Ammon's horn (tissue), 1 donor: Measurements from ENCODE around the gene TVP23A.
A peak's percentile ranks its signal among the peaks of the same experiment; 100 is the strongest.
"Not testable (repeated sequence)": the region's sequence is repeated elsewhere in the genome, so short reads cannot be mapped to it uniquely, and the experiment has no call there.

ENCODE experiments used
- DNase-seq: peaks from one replicate; pipeline ENCODE4 v3.0.0-alpha.2; 2016; ENCODE audit warnings: low spot score

TVP23A gene

DNA sequence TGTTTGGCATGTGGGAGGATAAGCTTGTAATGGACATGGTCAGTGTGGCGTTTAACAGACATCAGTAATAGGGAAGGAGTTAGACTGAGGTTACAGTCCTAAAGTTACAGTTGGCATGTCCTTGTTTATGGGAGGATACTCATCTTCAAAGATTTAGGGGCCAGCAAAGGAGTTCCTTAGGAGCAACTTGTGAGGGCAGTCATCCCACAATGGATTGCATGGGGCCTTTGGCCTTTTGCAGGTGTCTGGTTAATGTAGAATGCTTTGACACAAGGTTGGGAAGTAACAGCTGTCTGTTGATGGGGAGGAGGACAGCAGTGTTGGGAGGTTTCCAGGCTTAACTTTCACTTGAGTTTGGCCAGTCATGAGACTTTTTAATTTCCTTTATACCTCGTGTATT, 72.8 kb downstream of the TVP23A start:
- DNase-seq, result no peak

DNA sequence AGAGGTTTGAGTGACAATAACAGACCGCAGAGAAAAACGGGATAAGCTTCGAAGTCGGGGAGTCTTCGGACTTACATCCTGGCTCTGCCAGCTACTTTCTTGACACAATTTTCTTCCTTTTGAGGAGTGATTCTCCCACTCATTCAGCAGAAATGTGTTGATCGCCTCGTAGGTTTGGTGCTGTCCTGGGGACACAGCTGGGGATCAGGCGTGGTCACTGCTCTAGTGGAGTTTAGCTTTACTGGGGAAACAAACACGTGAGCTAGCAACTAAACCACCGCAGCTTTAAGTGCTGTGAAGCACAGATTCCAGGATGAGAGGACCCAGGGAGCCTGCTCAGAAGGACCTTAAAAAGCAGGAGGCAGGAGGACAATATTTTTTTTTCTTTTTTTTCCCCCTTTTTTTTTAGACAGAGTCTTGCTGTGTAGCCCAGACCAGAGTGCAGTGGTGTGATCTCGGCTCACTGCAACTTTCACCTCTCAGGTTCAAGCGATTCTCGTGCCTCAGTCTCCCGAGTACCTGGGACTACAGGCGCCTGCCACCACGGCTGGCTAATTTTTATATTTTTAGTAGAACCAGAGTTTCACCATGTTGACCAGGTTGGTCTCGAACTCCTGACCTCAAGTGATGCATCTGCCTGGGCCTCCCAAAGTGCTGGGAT, 74.1 kb downstream of the TVP23A start:
- DNase-seq, result no peak

DNA sequence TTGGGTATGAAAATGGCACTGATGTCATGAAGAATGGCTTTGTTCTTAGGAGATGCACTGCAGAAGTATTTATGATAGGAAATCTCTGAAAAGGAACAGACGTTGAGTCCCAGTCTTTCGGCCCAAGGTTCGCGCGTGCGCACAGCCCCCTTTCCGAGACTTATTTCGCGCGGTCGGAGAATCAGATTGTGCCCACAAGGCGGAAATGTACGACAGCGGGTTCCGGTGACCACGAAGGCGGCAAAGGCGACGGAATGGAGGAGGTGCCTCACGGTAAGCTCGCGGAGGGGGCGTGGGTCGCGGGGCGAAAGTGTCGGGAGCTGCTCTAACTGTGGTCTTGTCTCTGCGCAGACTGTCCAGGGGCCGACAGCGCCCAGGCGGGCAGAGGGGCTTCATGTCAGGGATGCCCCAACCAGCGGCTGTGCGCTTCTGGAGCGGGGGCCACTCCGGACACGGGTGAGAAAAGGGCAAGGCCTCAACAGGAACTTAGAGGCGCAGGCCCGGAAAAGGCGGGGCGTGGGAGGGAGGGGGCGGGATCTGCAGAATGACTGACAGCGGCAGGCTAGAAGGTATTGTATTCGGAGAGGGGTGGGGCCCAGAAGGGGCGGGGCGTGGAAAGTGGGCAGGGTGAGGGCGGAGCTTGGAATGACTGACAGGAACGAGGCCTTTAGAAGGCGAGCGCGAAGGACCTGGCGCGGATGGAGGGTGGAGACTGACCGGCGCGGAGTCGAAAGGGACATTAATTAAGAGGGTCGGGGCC, 74.8 kb downstream of the TVP23A start, which contains the start of gene NUBP1:
TSS of gene NUBP1 (plus strand) at position 233 of the 760 bp plus-strand sequence. CDS start at position 255, 22 bp downstream.
- DNase-seq, result peak; percentile 99

DNA sequence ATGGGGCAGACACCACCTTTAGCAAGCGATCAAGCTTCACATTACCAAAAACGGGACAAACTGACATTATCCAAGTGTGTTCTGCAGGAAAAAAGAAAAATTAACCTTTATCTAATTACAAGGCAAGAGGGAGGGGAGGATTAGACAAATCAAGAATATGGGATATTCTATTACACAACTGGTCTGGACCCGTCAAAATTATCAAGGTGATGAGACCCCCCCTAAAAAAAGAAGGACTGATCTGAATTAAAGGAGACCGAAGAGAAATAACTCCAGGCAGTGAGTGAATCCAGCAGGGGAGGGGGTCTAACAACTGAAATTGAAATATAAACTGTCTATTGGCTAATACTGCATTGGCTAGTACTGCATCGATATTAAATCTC, 75.4 kb downstream of the TVP23A start:
- DNase-seq, result no peak

DNA sequence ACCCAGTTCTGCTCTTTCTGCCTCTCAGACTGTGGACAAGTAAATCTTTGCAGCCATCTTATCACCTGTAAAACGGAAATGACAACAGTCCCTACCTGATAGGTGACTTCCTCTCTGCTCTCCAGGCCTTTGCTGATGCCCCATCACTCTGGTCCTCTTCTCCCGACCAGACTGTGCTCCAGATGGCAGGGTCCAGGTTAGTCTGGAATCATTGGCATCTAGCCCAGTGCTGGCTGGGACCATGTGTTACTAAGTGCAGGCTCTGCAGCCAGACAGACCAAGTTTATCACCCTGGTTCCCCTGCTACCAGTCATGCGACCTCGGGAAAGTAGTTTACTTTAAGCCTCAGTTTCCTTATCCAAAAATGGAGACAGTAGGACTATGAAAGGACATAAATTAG, 76.8 kb downstream of the TVP23A start:
- no peak for DNase-seq

DNA sequence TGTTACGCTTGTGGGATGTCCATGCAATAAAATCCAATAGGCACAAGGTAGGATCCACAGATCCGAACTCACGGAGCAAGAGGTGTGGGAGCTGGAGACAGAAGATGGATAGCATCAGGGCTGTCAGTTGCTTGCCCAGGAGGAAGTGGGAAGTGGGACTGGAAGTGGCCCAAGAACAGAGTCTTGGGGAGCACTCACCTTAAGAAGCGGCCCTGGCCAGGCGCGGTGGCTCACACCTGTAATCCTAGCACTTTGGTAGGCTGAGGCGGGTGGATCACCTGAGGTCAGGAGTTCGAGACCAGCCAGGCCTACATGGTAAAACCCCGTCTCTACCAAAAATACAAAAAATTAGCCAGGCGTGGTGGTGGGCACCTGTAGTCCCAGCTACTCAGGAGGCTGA, 77.3 kb downstream of the TVP23A start:
- DNase-seq, result not testable (repeated sequence)

DNA sequence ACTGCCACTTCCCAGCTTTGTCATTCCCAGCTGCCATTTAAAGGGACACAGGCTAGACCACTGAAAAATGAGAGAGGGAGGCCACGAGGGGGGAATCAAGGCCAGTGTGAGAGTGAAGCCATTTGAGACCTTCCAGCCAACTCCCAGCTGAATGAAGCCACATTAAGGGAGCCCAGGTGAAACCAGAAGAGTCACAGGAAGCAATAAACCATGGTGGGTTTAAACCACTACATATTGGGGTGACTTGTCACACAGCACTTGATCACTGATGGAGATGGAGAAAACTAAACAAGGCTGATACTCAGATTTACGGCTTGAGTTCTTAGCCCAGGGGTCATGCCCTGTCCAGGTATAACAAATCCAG, 77.8 kb downstream of the TVP23A start:
- DNase-seq, result no peak

DNA sequence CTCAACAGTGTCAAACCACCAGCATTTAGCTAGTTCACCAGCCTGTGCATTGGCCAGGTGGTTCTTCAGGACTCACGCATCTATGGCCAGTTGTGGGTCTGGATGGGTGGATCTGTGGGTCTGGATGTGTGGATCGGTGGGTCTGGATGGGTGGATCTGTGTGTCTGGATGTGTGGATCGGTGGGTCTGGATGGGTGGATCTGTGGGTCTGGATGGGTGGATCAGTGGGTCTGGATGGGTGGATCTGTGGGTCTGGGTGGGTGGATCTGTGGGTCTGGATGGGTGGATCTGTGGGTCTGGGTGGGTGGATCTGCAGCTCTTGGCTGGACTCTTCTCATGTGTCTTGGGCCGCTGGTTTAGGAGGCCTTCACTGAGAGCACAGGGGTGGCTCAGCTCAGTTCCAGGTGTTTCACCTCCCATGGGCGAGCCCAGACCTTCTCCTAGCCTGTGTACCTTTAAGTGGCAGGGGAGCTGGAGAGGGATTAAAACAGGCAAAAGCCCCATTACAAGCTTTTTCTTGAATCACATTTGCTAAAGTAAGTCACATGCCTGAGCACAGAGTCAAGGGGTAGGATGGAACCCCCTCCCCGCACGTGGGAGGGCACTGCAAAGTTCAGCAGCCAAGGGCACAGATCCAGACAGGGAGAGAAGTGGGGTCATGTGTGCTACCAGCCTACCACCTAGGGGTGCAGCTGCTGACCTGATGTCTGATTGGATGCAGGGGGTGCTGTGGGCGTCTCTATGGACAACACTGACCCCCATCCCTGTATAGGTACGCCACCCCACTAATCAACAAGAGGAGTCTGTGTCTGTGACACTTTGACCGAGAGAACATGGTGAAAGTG, 78.4 kb downstream of the TVP23A start:
- DNase-seq, result no peak

DNA sequence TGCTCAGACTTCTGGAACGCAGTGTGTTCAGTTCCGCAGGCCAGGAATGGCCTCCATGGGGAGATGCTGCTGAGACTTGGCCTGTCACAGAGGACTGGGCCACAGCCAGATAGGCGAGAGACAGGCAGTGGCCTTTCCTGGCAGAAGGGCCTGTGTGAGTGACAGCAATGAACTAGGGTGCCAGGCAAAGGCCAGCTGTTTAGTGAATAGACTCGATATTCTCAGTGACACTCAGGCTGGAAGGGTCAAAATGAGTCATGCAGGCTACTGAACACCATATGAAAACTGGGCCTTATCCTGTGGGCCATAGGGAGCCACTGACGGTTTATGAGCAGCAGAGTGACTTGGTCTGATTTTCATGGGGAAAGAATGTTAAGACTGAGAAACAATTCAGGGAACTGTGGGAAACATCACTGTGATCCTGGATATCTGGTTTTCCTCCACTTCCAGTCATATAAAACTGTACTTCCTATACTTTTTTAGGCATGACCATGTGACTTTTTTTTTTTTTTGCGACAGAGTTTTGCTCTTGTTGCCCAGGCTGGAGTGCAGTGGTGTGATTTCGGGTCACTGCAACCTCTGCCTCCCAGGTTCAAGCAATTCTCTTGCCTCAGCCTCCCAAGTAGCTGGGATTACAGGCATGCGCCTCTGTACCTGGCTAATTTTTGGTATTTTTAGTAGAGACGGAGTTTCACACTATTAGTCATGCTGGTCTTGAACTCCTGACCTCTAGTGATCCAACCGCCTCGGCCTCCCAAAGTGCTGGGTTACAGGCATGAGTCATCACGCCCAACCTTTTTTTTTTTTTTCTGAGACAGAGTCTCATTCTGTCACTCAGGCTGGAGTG, 80.1 kb downstream of the TVP23A start:
- DNase-seq, result peak; percentile 84

DNA sequence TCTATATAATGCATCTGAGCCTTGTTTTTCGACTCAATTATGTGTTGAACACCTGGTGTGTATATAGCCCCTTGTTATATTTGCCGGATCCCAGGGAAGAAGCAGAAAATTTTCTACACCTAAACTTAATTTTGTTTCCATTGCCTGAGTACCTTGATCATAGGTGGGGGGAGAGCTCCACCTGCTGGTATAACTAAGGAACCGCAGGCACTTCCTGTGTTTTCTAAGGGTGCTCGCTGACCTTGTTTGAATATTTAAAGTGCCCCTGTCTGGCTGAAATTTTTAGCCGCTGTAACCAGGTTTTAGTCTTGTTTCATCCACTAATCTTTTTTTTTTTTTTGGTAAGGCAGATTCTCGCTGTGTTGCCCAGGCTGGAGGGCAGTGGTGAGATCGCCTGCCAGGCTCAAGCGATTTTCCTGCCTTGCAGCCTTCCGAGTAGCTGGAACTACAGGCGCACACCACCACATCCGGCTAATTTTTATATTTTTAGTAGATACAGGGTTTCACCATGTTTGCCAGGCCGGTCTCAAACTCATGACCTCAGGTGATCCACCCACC, 81.4 kb downstream of the TVP23A start:
- DNase-seq, result peak; percentile 81

DNA sequence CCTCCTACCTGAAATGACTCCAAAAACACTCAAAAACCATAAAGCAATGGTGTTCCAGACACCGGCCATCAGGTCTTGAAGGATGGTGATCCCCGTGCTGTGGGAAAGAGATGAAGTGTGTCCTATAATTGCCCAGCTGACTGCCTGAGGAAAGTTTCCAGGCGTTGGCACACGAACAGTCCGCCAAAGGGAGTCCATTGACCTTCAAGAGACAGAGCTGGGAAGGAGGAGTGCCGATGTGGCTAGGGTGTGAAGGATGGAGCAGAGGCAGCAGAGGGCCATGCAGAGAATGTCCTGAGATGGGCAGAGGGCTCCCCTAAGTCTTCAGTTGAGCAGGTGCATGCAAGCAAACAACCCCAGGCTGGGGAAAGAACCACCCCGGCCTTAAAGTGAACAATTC, 86.8 kb downstream of the TVP23A start:
- DNase-seq, result no peak

DNA sequence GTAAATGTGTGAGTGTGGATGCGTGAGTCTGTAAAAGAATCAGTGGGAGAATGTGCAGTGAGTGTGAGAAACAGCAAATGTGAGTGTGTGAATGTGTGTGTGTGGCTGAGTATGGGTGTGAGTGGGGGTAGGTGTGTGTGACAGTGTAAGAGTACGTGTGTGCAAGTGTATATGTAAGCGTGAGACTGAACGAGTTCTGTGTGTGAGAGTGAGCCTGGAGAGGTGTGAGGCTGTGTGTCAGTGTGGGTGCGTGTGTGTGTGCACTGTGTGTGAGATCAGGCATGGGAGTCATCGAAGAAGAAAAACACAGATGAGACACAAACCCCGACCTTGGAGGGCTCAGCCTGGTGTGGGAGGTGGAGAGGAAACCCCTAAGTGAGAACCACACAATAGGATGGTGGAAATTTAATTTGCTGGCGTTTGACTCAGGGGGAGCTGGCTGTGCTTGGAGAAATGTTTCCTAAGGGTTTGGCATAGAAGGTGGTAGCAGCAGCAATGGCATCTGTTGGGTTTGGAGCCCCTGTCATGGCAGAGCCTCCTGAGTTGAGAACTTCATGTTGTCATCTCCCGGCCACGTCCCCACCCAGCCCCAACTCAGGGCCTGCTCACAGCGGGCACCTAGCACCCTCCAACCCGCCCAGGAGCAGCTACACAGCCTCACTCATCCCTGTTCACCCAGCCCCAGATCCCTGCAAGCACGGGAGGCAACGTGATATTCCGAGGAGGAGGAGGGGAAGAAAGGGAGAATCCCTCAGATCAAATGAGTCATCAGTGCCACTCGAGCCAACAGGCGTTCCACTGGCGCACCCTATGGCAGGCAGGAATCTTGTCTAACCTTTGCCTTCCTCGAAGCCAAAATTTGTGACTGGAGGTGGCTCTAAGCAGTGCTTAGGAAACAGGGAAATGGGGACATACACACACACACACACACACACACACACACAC, 89.2 kb downstream of the TVP23A start:
- no peak for DNase-seq

DNA sequence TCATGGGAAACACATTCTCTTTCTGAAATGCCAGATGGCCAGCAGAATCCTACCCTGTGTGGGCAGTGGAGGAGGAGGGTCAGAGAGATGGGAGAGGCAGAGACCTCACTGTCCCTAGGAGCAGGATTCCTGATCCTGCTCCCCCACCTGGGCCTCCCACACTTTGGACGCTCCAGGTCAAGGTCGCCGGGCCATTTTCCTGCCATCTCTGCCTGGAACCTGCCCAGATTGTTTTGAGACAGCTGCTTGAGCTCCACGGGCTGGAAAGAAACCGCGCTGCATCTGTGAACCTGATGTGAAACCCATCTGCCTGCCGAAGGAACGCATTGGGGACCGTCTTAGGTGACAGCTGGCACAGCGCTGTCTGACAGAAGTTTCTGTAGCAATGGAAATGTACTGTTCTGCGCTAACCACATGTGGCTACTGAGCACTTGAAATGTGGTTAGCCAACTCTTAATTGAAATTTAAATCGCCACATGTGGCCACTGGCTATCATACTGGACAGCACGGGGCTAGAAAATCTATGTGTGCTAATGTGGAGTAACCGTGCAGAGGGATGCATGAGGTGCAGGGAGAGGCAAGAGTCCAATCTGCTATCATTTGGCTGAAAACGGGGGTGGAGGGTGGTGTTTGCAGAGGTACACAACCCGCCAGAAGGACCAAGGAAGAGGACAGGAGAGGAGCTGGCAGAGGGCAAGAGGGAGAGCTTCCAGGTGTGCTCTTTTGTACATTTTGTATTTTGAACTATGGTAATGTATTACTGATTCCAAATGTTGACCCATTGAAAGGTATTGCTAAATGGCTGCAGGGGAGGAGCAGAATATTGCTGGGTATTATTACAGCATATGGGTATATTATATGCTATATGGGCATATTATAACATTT, 90.3 kb downstream of the TVP23A start:
- no peak for DNase-seq
